ENCODE measurements around the gene HAL.

Gene HAL

GRCh38 chr12:95998611-95999286 lies 2.6 kb upstream of the HAL start:
- no peak overlapping the region for H3K4me3 ChIP-seq (ENCODE audit: control insufficient read depth, low read depth, low read length)
- peak; percentile 32 for DNase-seq (ENCODE audit: low read depth)
- TF ChIP-seq CTCF (IDR thresholded peaks at IDR 0.05; ENCODE audit: control insufficient read depth, insufficient read depth, low read depth, low read length, missing control alignments), result peak; percentile 64

DNA sequence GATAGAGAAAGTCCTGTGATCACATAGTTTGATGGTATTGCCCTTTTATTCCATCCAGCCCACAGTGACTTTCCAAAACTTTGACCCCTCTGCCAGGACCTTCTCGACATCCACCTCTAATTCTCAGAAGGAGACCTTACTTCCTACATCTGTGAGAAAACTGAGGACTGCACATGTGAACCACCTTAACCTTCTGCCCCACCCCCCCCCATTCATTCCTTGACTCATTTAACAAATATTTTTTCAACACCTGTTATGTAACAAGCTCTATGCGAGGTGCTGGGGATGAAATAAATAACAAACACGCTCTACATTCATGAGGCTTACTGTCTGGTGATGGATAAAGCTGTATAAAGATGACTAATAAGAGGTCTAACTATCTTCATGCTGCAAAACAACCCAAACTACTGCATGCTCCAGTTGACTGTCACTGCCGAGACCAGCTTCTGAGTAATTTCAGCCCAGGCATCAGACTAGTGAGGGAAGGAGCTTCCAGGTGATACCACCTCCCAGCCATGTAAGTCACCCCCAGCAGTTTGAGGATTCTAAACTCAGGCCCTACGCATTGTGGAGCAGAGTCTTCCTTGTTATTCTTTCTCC lies 1.9 kb upstream of the HAL start:
- no peak for TF ChIP-seq CTCF (IDR thresholded peaks at IDR 0.05; ENCODE audit: control insufficient read depth, insufficient read depth, low read depth, low read length, missing control alignments)
- H3K4me3 ChIP-seq (ENCODE audit: control insufficient read depth, low read depth, low read length), result no peak overlapping the region
- DNase-seq (ENCODE audit: low read depth), result no peak

DNA sequence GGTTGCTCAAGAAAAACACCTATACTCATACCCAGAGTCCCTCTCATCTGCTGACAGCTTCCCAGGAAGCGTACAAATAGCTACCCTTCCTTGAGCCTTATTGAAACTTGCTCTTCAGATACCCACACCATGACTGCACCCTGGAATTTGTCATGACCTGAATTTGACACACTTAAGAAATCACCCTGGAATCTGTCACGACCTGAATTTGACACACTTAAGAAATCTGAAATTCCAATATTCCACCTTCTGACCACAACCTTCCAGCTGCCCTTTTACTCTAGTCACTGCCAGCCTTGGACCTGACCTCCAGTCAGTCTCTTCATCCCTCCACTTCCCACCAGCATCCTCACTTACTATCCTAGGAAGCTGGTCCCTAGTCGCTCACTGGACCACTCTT lies 1.1 kb upstream of the HAL start:
- no peak overlapping the region for H3K4me3 ChIP-seq (ENCODE audit: control insufficient read depth, low read depth, low read length)
- TF ChIP-seq CTCF (IDR thresholded peaks at IDR 0.05; ENCODE audit: control insufficient read depth, insufficient read depth, low read depth, low read length, missing control alignments), result no peak
- no peak for DNase-seq (ENCODE audit: low read depth)

GRCh38 chr12:95995238-95996031 lies 709 bp downstream of the HAL start:
- no peak for TF ChIP-seq CTCF (IDR thresholded peaks at IDR 0.05; ENCODE audit: control insufficient read depth, insufficient read depth, low read depth, low read length, missing control alignments)
- DNase-seq (ENCODE audit: low read depth), result no peak
- no peak overlapping the region for H3K4me3 ChIP-seq (ENCODE audit: control insufficient read depth, low read depth, low read length)

DNA sequence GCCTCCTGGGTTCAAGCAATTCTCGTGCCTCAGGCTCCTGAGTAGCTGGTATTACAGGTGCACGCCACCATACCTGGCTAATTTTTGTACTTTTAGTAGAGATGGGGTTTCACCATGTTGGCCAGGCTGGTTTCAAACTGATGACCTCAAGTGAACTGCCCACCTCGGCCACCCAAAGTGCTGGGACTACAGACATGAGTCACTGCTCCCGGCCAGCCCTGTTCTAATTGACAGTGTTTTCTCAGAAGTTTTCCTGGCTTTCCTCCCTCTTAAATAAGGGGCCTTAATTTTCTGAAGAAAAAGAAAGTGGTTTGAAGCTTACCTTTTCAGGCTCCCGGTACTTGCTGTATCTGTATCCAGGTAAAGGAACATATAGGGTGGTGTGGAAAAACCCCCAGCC lies 1.7 kb downstream of the HAL start:
- DNase-seq (ENCODE audit: low read depth), result no peak
- no peak for TF ChIP-seq CTCF (IDR thresholded peaks at IDR 0.05; ENCODE audit: control insufficient read depth, insufficient read depth, low read depth, low read length, missing control alignments)
- no peak overlapping the region for H3K4me3 ChIP-seq (ENCODE audit: control insufficient read depth, low read depth, low read length)

- H3K4me3 ChIP-seq (ENCODE audit: control insufficient read depth, low read depth, low read length), result no peak overlapping the region
- TF ChIP-seq CTCF (IDR thresholded peaks at IDR 0.05; ENCODE audit: control insufficient read depth, insufficient read depth, low read depth, low read length, missing control alignments), result no peak
- DNase-seq (ENCODE audit: low read depth), result no peak
Observed at GRCh38 chr12:95993907-95994306, 2.2 kb downstream of the HAL start.

Measured in AG09309 (cell line).